Gastroesophageal sphincter (tissue), 4 donors: ENCODE data around the gene ACSS1. TPM values are rescaled to one million over a fixed set of nuclear protein-coding genes. Genes with fewer than 3 reads are reported as not detected.

Experiments used
- ATAC-seq: fragments of 150-250 bp; one replicate; pipeline ENCODE4 v1.9.1; 2016; ENCODE audit warnings: mild to moderate bottlenecking, moderate library complexity
- H3K27ac ChIP-seq, 4 donors: fragments of 200-600 bp; sonication (generic) in 3 of 4; 1 replicate in 3 of 4; 2 replicates in 1 of 4; pipeline ENCODE4 v1.5.1; 2016 to 2019
- H3K27me3 ChIP-seq: fragments of 200-600 bp; sonication (generic); one replicate; pipeline ENCODE4 v1.5.1; 2019
- H3K36me3 ChIP-seq, 2 donors: fragments of 200-600 bp; sonication (generic); one replicate each; pipeline ENCODE4 v1.5.1; 2019; ENCODE audit warnings: control low read depth in 1 of 2
- H3K4me1 ChIP-seq, 3 donors: fragments of 200-600 bp; sonication (generic); 1 replicate in 2 of 3; 2 replicates in 1 of 3; pipeline ENCODE4 v1.5.1; 2016 to 2019; ENCODE audit warnings: control low read depth in 2 of 3
- H3K4me3 ChIP-seq, 2 donors: fragments of 200-600 bp; sonication (generic); one replicate each; pipeline ENCODE4 v1.5.1; 2019; ENCODE audit warnings: mild to moderate bottlenecking in 1 of 2, moderate library complexity in 1 of 2
- H3K9me3 ChIP-seq, 3 donors: fragments of 200-600 bp; sonication (generic); one replicate each; pipeline ENCODE4 v1.5.1; 2017 to 2019; ENCODE audit warnings: control low read depth in 2 of 3
- EP300 ChIP-seq: sonication (generic); formaldehyde crosslinking; IDR thresholded peaks from one replicate; pipeline ENCODE4 v1.6.1; 2017; ENCODE audit warnings: antibody characterized with exemption, mild to moderate bottlenecking
- POLR2A ChIP-seq, 2 donors: fragments of 450-650 bp; IDR thresholded peaks; one replicate each; pipeline ENCODE4 v1.6.1; 2017; ENCODE audit warnings: antibody characterized with exemption in 2 of 2, mild to moderate bottlenecking in 2 of 2, moderate library complexity in 1 of 2
- POLR2AphosphoS5 ChIP-seq: sonication (generic); formaldehyde crosslinking; IDR thresholded peaks from one replicate; pipeline ENCODE4 v1.6.1; 2017; ENCODE audit warnings: antibody characterized with exemption
- WGBS, 2 donors: methylation state at CpG; one replicate each; pipeline ENCODE4 v1.1.5; 2018; ENCODE audit warnings: low coverage in 1 of 2; 5-methylcytosine and 5-hydroxymethylcytosine counted together
- total RNA-seq, 4 donors: library from RNA; depleted of rRNA; stranded (reverse); fragments of >200 nt; gene quantifications; one replicate each; pipeline ENCODE4 v1.1.0, GENCODE V29; 2016
- TF ChIP-seq, protein P1 (sequence below), 4 experiments: fragments of 200-600 bp in 2 of 4; fragments of 450-650 bp in 2 of 4; sonication (generic) in 1 of 4; IDR thresholded peaks; one replicate each; pipeline ENCODE4 v1.5.1; 2017 to 2019; ENCODE audit warnings: antibody characterized with exemption in 4 of 4, mild to moderate bottlenecking in 2 of 4, moderate library complexity in 2 of 4

ACSS1 gene
- total RNA-seq, 4 donors from 2014 or later: 44.7 to 105 (median 61.6) TPM

- Histone ChIP-seq H3K4me3 (no peak overlapping the region), H3K4me1 (peaks cover 0 to 24% (median 10%) of the 10 kb centered on the region in 3 donors), H3K9me3 (no peaks in the 10 kb centered on the region), H3K36me3 (no peaks in the 10 kb centered on the region), H3K27me3 (peaks cover 97% of the 10 kb centered on the region), H3K27ac (no peak overlapping the region)
- ATAC-seq: no peak
- TF ChIP-seq EP300 (no peak), POLR2AphosphoS5 (no peak), POLR2A (IDR thresholded peaks at IDR 0.05) (no peak)
- TF ChIP-seq, protein P1, sequence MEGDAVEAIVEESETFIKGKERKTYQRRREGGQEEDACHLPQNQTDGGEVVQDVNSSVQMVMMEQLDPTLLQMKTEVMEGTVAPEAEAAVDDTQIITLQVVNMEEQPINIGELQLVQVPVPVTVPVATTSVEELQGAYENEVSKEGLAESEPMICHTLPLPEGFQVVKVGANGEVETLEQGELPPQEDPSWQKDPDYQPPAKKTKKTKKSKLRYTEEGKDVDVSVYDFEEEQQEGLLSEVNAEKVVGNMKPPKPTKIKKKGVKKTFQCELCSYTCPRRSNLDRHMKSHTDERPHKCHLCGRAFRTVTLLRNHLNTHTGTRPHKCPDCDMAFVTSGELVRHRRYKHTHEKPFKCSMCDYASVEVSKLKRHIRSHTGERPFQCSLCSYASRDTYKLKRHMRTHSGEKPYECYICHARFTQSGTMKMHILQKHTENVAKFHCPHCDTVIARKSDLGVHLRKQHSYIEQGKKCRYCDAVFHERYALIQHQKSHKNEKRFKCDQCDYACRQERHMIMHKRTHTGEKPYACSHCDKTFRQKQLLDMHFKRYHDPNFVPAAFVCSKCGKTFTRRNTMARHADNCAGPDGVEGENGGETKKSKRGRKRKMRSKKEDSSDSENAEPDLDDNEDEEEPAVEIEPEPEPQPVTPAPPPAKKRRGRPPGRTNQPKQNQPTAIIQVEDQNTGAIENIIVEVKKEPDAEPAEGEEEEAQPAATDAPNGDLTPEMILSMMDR (IDR thresholded peaks at IDR 0.05): no peak
- 50 to 75% methylated on average over 1 to 2 of the region's 4 CpGs for WGBS, 2 donors
Measured at GRCh38 chr20:25087186-25087929, 29.4 kb upstream of the ACSS1 start.

DNA sequence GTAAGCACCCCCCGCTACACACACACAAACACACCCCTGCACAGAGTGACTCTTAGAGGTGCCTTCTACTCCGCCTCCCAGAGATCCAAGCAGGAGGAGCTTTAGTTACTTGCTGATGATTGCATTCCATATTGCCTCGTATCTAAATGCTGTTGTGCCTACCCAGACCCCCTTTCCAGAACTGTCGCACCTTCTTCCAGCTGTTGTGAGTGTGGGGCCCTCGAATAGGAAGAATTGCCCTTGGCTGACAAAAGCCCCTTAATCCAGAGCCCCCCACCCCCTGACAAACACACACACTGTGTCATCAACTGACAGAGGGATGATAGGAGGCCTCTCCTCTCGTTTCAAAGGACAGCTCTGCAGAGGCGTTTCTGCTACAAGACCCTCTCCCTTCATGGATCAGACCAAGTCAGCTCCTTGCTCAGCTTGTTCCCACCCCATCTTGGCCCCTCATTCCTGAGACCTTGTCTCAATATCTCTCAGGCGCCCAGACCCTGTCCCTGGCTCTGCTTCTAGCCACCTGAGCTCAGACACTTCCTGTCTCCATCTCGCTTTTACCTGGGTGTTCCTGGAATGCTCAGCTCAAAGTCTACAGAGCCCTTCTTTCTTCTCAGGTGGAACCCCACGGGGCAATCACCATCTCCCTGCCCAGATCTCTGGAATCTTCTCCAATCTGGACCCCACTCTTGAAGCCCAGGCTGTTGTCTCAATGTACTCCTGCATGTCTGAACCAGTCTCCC lies 28.0 kb upstream of the ACSS1 start:
- TF ChIP-seq EP300 (no peak), POLR2A (IDR thresholded peaks at IDR 0.05) (no peak), POLR2AphosphoS5 (no peak)
- TF ChIP-seq, protein P1 (IDR thresholded peaks at IDR 0.05): no peak
- Histone ChIP-seq H3K36me3 (no peaks in the 10 kb centered on the region), H3K27ac (no peak overlapping the region), H3K4me3 (no peak overlapping the region), H3K27me3 (peaks cover 100% of the 10 kb centered on the region), H3K4me1 (peaks cover 0 to 38% (median 10%) of the 10 kb centered on the region in 3 donors), H3K9me3 (no peaks in the 10 kb centered on the region)
- 52 to 73% methylated on average over 4 to 5 of the region's 10 CpGs for WGBS, 2 donors
- ATAC-seq: no peak

GRCh38 chr20:25084626-25085187 lies 26.8 kb upstream of the ACSS1 start:
- 2 to 50% methylated on average over 1 to 28 of the region's 36 CpGs for WGBS, 2 donors
- no peaks in the 10 kb centered on the region for H3K36me3 ChIP-seq
- ATAC-seq: no peak
- H3K4me3 ChIP-seq: no peak overlapping the region
- no peak overlapping the region for H3K27ac ChIP-seq
- H3K9me3 ChIP-seq: no peaks in the 10 kb centered on the region
- TF ChIP-seq POLR2A (IDR thresholded peaks at IDR 0.05): no peak
- peaks cover 100% of the 10 kb centered on the region for H3K27me3 ChIP-seq
- peaks cover 0 to 38% (median 10%) of the 10 kb centered on the region in 3 donors for H3K4me1 ChIP-seq

DNA sequence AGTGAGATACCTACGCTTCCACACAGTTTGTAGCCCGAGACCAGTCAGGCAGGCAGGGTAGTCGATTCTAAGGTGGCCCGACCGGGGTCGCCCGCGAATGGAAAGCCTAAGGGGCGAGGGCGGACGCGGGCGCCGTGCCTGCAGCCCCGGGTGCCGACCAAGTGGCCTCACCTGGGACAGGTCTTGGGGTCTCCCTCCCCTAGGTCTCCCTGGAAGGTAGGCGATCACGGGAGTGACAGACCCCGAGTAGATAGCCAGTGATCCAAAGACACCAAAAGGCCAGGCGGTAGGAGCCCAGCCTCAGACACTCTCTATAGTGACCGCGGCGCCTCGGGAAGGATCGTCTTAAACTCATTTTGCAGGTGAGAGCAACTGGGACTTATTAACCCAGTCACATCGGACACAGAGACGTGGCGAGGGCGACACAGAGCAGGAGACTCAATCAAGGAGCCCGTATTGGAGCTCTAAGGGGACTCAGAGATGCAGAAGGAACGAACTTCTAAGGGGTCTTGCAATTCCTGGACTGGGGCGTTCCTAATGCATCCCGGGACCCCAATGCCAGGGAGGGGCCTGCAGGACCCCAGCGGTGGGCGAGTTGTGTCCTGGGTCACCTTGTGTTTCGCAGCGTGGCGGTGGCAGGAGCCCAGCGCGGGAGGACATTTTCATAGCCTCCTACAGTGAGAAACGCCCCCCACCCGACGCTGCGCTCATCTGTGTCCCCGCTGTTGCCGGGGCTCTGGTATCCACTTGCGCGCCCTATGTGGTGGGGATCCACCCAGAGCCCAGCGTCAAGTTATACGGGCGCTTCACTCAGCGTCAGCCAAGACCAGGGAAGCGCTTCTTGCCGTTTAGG lies 26.1 kb upstream of the ACSS1 start:
- WGBS, 2 donors: 0 to 8% methylated on average over 5 to 12 of the region's 54 CpGs
- TF ChIP-seq POLR2AphosphoS5 (no peak), POLR2A (IDR thresholded peaks at IDR 0.05) (no peak), EP300 (no peak)
- TF ChIP-seq, protein P1 (IDR thresholded peaks at IDR 0.05): no peak
- Histone ChIP-seq H3K27ac (no peak overlapping the region), H3K27me3 (peaks cover 100% of the 10 kb centered on the region), H3K36me3 (no peaks in the 10 kb centered on the region), H3K4me1 (peaks cover 0 to 38% (median 10%) of the 10 kb centered on the region in 3 donors), H3K4me3 (no peak overlapping the region), H3K9me3 (no peaks in the 10 kb centered on the region)
- no peak for ATAC-seq
